Measurements from ENCODE around the gene ODAD3.

ODAD3 gene

GRCh38 chr19:11378319-11379189 is 56.4 kb downstream of the ODAD3 start:
- TF ChIP-seq, protein P1, sequence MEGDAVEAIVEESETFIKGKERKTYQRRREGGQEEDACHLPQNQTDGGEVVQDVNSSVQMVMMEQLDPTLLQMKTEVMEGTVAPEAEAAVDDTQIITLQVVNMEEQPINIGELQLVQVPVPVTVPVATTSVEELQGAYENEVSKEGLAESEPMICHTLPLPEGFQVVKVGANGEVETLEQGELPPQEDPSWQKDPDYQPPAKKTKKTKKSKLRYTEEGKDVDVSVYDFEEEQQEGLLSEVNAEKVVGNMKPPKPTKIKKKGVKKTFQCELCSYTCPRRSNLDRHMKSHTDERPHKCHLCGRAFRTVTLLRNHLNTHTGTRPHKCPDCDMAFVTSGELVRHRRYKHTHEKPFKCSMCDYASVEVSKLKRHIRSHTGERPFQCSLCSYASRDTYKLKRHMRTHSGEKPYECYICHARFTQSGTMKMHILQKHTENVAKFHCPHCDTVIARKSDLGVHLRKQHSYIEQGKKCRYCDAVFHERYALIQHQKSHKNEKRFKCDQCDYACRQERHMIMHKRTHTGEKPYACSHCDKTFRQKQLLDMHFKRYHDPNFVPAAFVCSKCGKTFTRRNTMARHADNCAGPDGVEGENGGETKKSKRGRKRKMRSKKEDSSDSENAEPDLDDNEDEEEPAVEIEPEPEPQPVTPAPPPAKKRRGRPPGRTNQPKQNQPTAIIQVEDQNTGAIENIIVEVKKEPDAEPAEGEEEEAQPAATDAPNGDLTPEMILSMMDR (conservative IDR thresholded peaks at IDR 0.05) = peak; percentile 71
- no peak for TF ChIP-seq ZFX (IDR thresholded peaks at IDR 0.05)

DNA sequence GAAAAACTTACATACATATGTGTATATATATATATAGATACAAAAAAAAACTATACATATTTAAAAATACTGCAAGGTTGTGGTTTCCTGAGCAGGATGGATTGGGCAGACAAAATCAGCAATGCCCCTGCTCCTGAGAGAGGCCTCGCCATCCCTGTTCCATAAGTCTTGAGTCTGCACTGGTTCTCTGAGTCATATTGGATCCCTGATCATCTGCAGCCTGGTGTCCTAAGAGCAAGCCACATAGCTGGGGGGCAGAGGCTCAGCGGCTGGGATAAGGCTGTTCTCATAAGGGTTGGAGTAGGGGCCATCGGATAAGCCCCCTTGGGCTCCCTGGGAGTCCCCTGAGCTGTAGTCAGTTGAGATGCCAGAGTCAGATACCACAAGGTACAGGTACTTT is 57.2 kb downstream of the ODAD3 start:
- no peak for TF ChIP-seq ZFX (IDR thresholded peaks at IDR 0.05)
- TF ChIP-seq, protein P1 (conservative IDR thresholded peaks at IDR 0.05) = no peak

More at GRCh38 chr19:11378319-11379189, 56.4 kb downstream of the ODAD3 start:
- peak overlapping the region; percentile 25; the same call in 1 of the 2 replicates for H3K27ac ChIP-seq

DNA sequence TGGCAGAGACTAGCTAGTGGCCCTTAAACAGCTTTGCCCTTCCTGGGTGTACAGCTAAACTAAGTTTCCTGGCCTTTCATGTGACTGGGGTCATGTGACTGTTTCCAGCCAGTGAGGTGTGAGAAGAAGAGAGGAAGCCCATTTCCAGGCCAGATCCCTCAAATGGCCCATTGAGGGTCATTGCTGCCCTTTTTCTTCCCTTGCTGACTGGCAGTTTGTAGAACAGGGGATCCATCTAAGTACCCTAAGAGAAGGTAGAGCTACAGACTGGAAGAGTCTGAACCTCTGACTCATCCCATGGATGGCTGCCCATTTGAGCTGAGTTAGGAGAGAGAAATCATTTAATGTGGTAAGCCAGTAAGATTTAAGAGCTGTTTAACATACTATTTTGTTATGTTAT is 57.7 kb downstream of the ODAD3 start:
- TF ChIP-seq, protein P1 (conservative IDR thresholded peaks at IDR 0.05) = no peak
- peak overlapping the region; percentile 25 for H3K27ac ChIP-seq

More for the DNA sequence above, 57.2 kb downstream of the ODAD3 start:
- 0 out of 2 replicates have a peak overlapping the region, but pooled peaks have one; percentile 25 for H3K27ac ChIP-seq

DNA sequence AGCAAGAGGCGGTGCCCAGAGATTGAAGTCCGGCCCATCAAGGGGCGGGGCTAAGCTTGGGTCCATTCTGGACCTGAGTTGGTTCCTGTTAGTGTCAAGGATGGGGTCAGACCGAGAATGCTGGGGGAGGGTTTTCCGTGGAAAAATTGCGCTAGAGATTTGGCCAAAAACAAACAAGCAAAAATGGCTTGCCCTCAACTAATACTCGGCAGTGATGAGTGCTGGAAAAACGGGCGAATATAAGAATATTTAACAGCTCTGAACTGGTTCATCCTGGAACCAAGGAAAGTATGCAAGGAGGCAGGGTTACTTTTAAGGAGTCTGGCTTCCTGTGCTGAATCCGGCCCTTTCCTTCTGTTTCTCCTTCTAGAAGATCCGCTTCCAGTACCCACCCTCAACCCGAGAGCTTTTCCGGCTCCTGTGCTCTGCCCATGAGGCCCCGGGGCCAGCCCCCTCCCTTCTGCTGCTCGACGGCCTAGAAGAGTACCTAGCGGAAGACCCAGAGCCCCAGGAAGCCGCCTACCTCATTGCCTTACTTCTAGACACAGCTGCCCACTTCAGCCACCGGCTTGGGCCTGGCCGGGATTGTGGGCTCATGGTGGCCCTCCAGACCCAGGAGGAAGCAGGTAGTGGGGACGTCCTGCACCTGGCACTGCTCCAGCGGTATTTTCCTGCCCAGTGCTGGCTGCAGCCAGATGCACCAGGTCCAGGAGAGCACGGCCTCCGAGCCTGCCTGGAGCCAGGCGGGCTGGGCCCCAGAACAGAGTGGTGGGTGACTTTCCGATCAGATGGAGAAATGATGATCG is 59.6 kb downstream of the ODAD3 start:
- H3K27ac ChIP-seq = peak overlapping the region; percentile 89
- TF ChIP-seq, protein P1 (conservative IDR thresholded peaks at IDR 0.05) = no peak
- 0 out of 2 replicates have a peak, but pooled peaks have one; percentile 36 for TF ChIP-seq ZFX (IDR thresholded peaks at IDR 0.05)

GRCh38 chr19:11374433-11375142 is 60.3 kb downstream of the ODAD3 start, which contains the start of gene SWSAP1:
Gene SWSAP1 (plus strand): TSS chr19:11374666. CDS start chr19:11374681, 15 bp downstream.
- H3K27ac ChIP-seq = peak within 1 kb of the TSS; percentile 89
- TF ChIP-seq, protein P1 (conservative IDR thresholded peaks at IDR 0.05) = no peak
- TF ChIP-seq ZFX (IDR thresholded peaks at IDR 0.05) = peak; percentile 97

- TF ChIP-seq, protein P1 (conservative IDR thresholded peaks at IDR 0.05) = no peak
- no peak for TF ChIP-seq ZFX (IDR thresholded peaks at IDR 0.05)
- H3K27ac ChIP-seq = peak overlapping the region; percentile 89
Measured at GRCh38 chr19:11373885-11374432, 61.0 kb downstream of the ODAD3 start.

Data from C4-2B (cell line).